Putamen (tissue), 1 donor: Measurements from ENCODE around the gene PROX2.

Experiments used
- DNase-seq: peaks from one replicate; pipeline ENCODE4 v3.0.0-alpha.2; 2016; ENCODE audit warnings: low spot score

PROX2 gene, protein sequence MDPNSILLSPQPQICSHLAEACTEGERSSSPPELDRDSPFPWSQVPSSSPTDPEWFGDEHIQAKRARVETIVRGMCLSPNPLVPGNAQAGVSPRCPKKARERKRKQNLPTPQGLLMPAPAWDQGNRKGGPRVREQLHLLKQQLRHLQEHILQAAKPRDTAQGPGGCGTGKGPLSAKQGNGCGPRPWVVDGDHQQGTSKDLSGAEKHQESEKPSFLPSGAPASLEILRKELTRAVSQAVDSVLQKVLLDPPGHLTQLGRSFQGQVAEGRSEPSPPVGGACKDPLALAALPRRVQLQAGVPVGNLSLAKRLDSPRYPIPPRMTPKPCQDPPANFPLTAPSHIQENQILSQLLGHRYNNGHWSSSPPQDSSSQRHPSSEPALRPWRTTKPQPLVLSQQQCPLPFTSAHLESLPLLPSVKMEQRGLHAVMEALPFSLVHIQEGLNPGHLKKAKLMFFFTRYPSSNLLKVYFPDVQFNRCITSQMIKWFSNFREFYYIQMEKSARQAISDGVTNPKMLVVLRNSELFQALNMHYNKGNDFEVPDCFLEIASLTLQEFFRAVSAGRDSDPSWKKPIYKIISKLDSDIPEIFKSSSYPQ

DNA sequence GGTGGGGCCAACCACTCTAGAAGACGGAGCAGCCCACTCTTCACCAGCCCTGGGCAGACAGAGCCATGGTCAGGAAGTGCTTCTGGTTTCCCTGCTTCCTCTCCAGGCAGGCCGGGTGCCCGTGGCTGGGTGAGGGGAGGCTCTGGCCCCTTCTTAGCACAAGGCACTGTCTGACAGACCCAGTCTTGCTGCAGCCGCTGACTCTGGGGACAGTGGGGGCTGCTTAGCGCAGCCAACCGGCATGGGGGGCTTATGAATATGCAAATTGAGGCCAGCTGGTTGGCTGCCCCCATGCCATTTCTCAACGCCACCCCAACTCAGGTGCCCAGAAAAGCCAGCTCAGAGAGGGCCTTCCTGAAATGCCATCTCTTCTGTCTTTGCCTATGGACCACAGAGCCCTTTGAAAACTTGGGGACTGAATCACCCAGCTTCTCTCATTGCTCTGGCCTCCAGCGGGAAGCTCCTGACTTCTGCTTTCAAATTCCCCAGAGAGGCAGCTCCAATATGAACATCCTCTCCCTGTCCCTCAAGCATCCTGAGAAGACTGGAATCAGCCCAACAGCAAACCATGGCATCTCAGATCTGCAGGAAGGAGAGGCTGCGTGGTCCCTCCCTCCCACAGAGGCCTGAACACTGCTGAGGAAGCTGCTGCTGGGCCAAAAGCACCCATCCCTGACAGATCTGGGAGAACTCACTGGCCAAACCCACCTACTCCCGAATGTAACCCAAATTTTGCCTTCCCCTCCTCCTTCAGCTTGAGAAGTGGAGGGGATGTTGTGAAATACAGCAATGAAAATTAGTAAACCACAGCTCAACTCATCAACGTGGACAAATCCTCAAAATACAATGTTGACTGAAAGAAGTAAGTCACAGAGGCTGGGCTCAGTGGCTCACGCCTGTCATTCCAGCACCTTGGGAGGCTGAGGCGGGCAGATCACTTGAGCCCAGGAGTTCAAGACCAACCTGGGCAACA is at the start of gene PROX2:
Gene PROX2 (minus strand): TSS at position 205 of the 973 bp plus-strand sequence. CDS start 12,311 bp downstream, outside the sequence.
- DNase-seq = no peak

- no peak for DNase-seq
Measured at GRCh38 chr14:74924061-74924460, 48.1 kb upstream of the PROX2 start.

DNA sequence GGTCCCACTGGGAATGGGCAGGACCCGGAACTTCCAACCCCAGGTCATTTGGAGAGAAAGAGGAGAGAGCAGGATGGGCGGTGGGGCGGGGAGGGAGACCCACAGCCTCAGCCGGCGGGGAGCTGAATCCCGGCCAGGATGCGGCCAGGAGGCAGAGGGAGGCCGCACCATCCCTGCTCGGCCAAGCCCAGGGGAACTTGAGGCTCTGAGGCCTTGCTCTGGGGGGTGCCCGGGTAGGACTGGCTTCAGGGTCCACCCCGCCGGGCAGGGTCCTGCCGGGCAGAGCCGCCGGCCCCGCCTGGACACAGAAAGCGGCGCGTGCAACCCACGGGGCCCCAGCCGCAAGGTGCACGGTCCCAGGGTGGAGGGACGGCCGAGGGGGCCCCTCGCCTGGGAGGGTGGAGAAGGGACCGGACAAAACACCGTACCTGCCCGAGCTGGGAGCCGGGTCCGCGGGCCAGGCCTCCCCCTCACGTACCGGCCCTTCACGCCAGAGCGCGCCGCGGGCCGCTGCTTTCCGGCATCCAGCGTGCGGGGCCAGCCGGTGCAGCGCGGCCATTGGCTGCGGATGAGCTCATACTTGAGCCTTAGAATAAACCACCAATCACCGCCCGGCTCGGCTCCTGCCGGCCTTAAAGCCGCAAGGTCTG is 46.9 kb upstream of the PROX2 start, which contains the start of gene RPS6KL1:
Gene RPS6KL1 (minus strand): TSS at position 509 of the 650 bp plus-strand sequence. CDS start 1,719 bp downstream, outside the sequence.
- peak; percentile 86 for DNase-seq

DNA sequence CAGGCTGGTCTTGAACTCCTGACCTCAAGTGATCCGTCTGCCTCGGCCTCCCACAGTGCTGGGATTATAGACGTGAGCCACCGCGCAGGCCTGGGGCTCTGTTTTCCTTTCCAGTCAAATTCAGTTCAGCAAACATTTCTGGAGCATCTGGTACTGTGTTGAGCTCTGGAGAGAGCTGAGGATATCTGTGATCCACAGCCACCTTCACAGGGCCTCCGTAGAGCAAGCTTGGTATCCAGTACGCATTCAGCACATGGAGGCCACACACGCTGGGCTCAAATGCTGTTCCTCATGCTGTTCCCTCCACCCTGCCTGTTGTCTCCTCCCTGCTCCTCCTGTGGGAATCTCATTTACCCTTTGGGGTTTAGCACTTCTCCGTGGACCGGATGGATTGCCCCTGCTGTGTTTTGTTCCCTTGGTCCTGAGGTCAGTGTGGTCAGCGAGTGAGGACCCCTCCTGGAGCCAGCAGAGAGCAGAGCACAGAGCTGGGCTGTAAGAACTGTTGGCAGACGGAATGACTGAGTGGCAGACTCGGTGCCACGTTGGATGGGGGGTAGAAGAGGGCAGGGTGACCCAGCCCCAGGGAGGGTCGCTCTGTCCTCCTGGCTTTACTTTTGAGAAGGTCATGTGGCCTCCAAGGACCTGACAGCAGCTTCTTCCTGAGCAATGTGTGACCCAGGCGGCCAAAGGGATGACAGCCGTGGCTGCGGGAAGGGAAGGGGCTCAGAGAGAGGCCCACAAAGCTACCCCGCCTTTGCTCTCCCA is 46.2 kb upstream of the PROX2 start:
- no peak for DNase-seq

DNA sequence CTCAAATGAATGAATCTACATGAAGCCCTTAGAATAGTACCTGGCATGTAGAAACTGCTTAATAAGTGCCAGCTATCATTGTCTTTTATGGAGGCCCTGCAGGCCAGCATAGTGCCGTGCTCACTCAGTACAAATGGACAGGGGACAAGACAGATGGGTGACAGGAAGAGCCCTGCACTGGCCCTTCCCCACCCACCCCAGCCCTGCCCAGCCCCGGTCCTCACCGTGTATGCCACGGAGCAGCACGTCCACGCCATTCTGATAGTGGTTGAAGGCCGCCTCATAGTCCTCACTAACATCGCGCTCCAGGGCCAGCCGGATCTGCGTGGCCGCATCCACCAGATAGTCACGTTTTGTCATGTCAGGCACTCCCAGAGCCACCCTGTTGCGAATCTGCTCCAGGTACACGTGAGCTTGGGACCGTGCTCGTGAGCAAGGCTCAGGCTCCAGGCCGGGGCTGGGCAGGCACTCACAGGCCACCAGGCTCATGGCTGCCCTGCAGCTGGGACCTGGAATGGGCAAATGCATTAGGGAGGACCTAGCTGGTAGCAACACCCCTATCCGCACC is 45.2 kb upstream of the PROX2 start:
- no peak for DNase-seq

GRCh38 chr14:74920281-74920680 is 44.3 kb upstream of the PROX2 start:
- no peak for DNase-seq

DNA sequence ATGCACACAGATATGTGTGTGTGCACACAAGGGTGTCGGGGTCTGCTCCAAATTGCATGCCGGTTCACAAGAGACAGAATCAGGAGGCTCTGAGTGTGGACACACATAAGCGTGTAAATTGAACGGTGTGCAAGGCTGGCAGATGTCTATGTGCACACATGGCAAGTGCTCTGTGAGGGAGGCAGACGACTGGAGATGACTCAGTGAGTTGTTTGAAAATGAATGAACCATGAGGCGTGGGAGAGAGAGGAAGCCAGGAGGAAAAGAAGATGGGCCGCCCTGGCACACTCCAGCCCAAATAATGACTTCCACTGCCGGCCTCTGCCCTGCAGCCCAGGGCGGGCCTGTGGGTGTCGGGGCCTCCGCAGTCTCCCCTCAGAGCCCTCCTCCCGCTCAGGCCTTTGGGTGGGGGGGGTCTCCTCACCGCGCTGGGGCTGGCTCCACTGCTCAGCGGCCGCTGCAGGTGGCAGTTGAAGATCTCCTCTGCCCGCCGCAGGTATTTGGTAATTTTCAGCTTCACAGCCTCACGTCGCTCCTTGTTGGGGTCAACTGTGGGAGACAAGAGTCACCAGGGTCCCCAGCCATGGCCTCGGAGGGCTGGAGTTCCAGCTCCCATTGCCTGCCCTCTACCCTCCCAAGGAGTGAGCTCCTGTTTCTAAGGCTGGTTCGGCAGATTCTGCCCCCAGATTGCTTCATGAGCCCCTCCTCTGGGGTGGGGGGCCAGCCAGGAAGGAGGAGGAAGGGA is 43.6 kb upstream of the PROX2 start:
- DNase-seq = no peak

DNA sequence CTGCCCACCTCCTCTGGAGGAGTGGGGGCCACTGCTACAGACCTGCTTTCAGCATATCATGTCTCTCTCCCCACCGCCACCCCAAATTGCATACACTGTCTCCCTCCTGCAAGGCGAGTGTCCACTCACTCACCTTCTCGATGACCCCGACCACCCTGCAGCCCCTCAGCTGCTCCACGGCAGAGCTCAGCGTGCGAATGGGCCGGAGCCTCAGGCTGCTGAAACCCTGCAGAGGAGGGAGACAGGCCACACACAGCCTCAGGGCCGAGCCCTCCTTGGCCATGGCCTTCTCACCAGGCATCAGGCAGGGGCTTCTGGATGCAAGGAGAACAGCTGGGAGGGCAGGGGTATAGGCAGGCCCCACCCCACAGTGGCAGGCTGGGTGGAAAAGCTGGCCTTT is 42.4 kb upstream of the PROX2 start:
- no peak for DNase-seq

GRCh38 chr14:74917646-74918081 is 41.7 kb upstream of the PROX2 start:
- no peak for DNase-seq

GRCh38 chr14:74917178-74917543 is 41.2 kb upstream of the PROX2 start:
- no peak for DNase-seq

- no peak for DNase-seq
Measured at GRCh38 chr14:74915826-74916225, 39.9 kb upstream of the PROX2 start.

GRCh38 chr14:74915426-74915825 is 39.5 kb upstream of the PROX2 start:
- DNase-seq = no peak

- DNase-seq = peak; percentile 59
Measured at GRCh38 chr14:74913986-74914573, 38.1 kb upstream of the PROX2 start.

GRCh38 chr14:74913393-74913910 is 37.5 kb upstream of the PROX2 start:
- no peak for DNase-seq

DNA sequence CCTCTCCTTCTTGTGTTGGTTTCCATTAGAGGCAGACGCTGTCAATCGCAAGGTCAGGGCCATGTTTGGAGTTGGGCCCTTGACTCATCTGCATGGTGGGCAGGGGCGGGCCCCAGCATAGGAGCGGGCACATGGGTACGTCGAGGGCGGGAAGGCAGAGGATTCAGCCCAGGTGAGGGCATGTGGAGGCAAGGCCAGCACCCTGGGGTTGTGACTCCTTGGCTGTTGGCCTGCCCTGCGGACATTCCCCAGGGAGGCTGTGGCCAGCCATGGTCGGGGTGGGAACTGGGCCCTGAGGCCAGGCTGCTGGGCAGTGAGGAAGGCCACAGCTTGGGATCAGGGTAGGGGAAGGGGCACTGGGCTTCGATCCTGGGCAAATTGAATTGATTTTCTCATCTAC is 36.9 kb upstream of the PROX2 start:
- no peak for DNase-seq

- no peak for DNase-seq
Measured at GRCh38 chr14:74912111-74912510, 36.2 kb upstream of the PROX2 start.

- DNase-seq = no peak
Measured at GRCh38 chr14:74911704-74912103, 35.8 kb upstream of the PROX2 start.

DNA sequence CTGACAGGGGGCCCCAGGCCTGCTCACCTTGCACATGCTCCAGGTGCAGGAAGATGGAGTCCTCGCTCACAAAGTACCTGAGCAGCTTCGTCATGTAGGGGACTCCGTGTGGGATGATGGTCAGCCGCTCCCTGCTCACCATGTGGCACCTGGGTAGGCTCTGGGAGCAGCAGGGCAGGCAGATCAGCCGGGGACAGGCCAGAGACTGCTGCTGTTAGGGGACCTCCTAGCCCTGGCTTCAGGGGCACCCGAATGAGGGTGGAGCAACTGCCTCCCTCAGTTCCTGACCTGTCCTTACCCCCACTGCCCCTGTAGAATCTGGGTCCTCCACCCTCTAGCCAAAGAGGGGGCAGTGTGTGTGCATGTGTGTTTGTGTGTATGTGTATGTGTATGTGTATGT is 35.3 kb upstream of the PROX2 start:
- no peak for DNase-seq

DNA sequence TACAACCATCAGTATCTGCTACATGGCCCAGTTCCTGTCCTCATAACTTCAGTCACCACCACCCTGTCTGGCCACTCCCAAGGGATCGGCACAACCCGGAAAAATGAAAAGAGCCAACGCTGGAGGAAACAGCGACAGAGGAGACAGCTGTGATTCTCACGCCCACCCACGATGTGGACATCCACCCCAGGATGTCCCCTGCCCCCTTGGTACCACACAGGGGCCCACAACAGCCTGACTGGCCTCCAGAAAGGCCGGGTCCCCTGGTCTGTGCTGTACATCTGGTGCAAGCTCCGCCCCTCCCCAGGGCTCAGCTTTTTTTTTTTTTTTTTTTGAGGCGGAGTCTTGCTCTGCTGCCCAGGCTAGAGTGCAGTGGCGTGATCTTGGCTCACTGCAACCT is 34.6 kb upstream of the PROX2 start:
- DNase-seq = no peak
